ENCODE measurements around the gene JPH3.

Gene JPH3

DNA sequence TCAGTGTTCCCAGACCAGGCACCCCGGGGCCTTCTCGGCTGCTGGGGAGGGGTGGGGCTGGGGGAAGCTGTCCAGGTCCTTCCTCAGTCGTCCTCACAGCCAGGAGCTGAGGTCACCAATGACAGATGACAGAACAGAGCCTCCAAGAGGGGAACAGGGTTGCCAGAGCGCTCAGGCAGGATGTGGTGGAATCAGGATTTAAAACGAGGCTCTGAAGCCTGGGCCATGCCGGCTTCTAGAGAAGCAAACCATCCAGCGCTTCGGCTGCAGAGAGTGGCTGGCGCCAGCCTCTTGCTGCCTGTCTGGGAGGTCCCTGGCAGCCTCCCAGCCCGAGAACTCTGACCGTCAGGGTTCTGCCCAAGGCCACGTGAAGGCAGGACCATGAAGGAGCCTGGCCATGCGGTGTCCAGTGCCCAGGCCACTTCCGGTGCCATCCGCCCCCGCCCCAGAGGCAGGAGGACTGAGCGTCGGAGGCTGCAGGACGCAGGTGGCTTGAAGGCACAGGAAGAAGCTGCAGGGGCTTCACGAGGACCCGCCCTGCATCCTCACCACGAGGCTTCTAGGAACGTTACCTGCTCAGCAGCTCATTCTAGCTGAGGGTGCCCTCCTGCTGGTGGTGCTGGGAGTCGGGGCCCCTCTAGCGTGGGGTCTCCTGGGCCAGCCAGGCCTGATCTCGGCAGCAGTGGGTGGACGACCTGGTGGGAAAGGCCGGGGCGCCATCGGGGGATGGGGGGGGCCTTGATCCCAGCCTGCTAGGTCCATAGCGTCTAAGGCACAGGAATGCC is 85.0 kb downstream of the JPH3 start:
- H3K4me3 ChIP-seq (ENCODE audit: low read depth, low read length) = no peak overlapping the region
- TF ChIP-seq, protein P1, sequence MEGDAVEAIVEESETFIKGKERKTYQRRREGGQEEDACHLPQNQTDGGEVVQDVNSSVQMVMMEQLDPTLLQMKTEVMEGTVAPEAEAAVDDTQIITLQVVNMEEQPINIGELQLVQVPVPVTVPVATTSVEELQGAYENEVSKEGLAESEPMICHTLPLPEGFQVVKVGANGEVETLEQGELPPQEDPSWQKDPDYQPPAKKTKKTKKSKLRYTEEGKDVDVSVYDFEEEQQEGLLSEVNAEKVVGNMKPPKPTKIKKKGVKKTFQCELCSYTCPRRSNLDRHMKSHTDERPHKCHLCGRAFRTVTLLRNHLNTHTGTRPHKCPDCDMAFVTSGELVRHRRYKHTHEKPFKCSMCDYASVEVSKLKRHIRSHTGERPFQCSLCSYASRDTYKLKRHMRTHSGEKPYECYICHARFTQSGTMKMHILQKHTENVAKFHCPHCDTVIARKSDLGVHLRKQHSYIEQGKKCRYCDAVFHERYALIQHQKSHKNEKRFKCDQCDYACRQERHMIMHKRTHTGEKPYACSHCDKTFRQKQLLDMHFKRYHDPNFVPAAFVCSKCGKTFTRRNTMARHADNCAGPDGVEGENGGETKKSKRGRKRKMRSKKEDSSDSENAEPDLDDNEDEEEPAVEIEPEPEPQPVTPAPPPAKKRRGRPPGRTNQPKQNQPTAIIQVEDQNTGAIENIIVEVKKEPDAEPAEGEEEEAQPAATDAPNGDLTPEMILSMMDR (IDR thresholded peaks at IDR 0.05; ENCODE audit: low read depth, low read length) = no peak

- no peak overlapping the region for H3K4me3 ChIP-seq (ENCODE audit: low read depth, low read length)
- TF ChIP-seq, protein P1 (IDR thresholded peaks at IDR 0.05; ENCODE audit: low read depth, low read length) = no peak
Observed at GRCh38 chr16:87687998-87688529, 85.8 kb downstream of the JPH3 start.

- TF ChIP-seq, protein P1 (IDR thresholded peaks at IDR 0.05; ENCODE audit: low read depth, low read length) = no peak
- H3K4me3 ChIP-seq (ENCODE audit: low read depth, low read length) = no peak overlapping the region
Observed at GRCh38 chr16:87688876-87689815, 86.8 kb downstream of the JPH3 start.

DNA sequence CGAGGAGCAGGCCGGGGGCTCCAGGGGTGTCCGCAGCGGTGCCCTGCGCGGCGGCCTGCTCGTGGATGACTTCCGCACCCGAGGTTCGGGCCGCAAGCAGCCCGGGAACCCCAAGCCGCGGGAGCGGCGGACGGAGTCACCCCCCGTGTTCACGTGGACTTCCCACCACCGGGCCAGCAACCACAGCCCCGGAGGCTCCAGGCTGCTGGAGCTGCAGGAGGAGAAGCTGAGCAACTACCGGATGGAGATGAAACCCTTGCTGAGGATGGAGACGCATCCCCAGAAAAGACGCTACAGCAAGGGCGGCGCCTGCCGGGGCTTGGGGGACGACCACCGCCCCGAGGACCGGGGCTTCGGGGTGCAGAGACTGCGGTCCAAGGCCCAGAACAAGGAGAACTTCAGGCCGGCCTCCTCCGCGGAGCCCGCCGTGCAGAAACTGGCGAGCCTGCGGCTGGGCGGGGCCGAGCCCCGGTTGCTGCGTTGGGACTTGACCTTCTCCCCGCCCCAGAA is 87.7 kb downstream of the JPH3 start:
- no peak overlapping the region for H3K4me3 ChIP-seq (ENCODE audit: low read depth, low read length)
- TF ChIP-seq, protein P1 (IDR thresholded peaks at IDR 0.05; ENCODE audit: low read depth, low read length) = no peak

GRCh38 chr16:87690911-87691685 is 88.8 kb downstream of the JPH3 start:
- no peak overlapping the region for H3K4me3 ChIP-seq (ENCODE audit: low read depth, low read length)
- TF ChIP-seq, protein P1 (IDR thresholded peaks at IDR 0.05; ENCODE audit: low read depth, low read length) = no peak

DNA sequence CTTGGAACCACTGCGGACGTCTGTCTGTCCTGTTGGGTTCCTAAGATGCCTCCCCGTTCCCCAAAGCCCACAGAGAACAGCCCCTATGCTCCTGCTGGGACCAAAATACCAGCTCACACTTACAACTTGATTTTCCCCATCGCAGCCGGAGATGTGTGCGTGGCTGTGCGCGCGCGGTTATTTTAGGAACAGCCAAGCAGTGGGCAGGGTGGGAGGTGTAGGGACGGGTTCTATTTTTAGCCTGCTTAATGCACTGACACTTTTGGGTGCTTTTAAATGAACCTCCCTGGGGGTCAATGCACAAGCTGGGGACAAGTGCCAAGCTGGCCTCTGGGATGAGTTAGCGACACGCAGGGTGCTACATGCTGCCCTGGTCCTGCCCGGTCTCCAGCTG is 89.4 kb downstream of the JPH3 start:
- TF ChIP-seq, protein P1 (IDR thresholded peaks at IDR 0.05; ENCODE audit: low read depth, low read length) = no peak
- H3K4me3 ChIP-seq (ENCODE audit: low read depth, low read length) = no peak overlapping the region
